ENCODE data around the gene NUDT1.

DNA sequence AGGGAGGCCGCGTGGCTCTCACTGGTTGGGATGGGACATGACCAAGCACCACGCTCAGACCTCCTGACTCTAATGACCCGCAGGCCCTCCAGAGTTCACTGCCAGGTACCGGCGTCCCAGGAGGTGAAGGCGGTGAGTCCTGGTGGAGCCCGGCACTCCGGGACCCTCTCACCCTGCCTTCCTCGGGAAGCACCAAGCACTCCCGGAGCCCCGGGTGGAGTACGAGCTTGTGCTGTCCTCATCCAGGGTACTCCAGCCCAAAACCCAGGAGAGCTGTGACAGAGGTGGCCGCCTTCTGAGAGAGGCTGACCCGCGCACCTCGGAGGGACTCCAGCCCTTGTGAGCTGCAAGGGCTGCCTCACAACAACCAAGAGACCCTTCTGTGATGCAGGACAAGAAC lies 18.7 kb upstream of the NUDT1 start:
- TF ChIP-seq, protein P1, sequence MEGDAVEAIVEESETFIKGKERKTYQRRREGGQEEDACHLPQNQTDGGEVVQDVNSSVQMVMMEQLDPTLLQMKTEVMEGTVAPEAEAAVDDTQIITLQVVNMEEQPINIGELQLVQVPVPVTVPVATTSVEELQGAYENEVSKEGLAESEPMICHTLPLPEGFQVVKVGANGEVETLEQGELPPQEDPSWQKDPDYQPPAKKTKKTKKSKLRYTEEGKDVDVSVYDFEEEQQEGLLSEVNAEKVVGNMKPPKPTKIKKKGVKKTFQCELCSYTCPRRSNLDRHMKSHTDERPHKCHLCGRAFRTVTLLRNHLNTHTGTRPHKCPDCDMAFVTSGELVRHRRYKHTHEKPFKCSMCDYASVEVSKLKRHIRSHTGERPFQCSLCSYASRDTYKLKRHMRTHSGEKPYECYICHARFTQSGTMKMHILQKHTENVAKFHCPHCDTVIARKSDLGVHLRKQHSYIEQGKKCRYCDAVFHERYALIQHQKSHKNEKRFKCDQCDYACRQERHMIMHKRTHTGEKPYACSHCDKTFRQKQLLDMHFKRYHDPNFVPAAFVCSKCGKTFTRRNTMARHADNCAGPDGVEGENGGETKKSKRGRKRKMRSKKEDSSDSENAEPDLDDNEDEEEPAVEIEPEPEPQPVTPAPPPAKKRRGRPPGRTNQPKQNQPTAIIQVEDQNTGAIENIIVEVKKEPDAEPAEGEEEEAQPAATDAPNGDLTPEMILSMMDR (IDR thresholded peaks at IDR 0.05; ENCODE audit: poor library complexity) = no peak
- TF ChIP-seq EZH2 (IDR thresholded peaks at IDR 0.05; ENCODE audit: borderline replicate concordance) = no peak
- no peak for TF ChIP-seq EZH2phosphoT487 (IDR thresholded peaks at IDR 0.05; ENCODE audit: low read depth, severe bottlenecking, unreplicated experiment)

Measured in hepatocyte (in vitro differentiated cells).